ENCODE data around the gene MBP. TPM values are rescaled to one million over a fixed set of nuclear protein-coding genes. Genes with fewer than 3 reads are reported as not detected.

MBP gene
- total RNA-seq, 1 donor from 2014 or later, result 90.6 TPM

GRCh38 chr18:76956648-76957047, 175.9 kb downstream of the MBP start:
- Histone ChIP-seq H3K27ac (no peak overlapping the region), H3K27me3 (ENCODE audit: low read depth) (no peaks in the 10 kb centered on the region), H3K36me3 (peaks cover 45% of the 10 kb centered on the region), H3K9me3 (no peaks in the 10 kb centered on the region), H3K4me1 (peaks cover 32% of the 10 kb centered on the region), H3K4me3 (no peak overlapping the region)
- ATAC-seq, result peak in 1 of 2 donors; percentile 12
- intact Hi-C loops (cut with DNase I), result no loop called here
- DNase-seq, result no peak
- TF ChIP-seq CTCF (IDR thresholded peaks at IDR 0.05), result no peak

- Histone ChIP-seq H3K36me3 (peaks cover 41% of the 10 kb centered on the region), H3K4me3 (no peak overlapping the region), H3K27ac (peak overlapping the region; percentile 13), H3K27me3 (ENCODE audit: low read depth) (no peaks in the 10 kb centered on the region), H3K4me1 (peaks cover 32% of the 10 kb centered on the region), H3K9me3 (no peaks in the 10 kb centered on the region)
- ATAC-seq (peak; percentile 64 to 79), DNase-seq (peak; percentile 86)
- intact Hi-C loops (cut with DNase I), result no loop called here
- TF ChIP-seq CTCF (IDR thresholded peaks at IDR 0.05), result no peak
Measured at GRCh38 chr18:76955524-76956170, 176.9 kb downstream of the MBP start.

GRCh38 chr18:76953583-76954233, 178.9 kb downstream of the MBP start:
- peak overlapping the region; percentile 39 for H3K27ac ChIP-seq
- no peak for TF ChIP-seq CTCF (IDR thresholded peaks at IDR 0.05)

GRCh38 chr18:76953156-76953555, 179.4 kb downstream of the MBP start:
- ATAC-seq (peak; percentile 61 to 71), DNase-seq (peak; percentile 79)
- H3K4me3 ChIP-seq, result no peak overlapping the region
- intact Hi-C loops (cut with DNase I), result no loop called here
- TF ChIP-seq CTCF (IDR thresholded peaks at IDR 0.05), result no peak
- peaks cover 20% of the 10 kb centered on the region for H3K4me1 ChIP-seq
- no peaks in the 10 kb centered on the region for H3K9me3 ChIP-seq
- peaks cover 44% of the 10 kb centered on the region for H3K36me3 ChIP-seq
- H3K27ac ChIP-seq, result peak overlapping the region; percentile 39
- H3K27me3 ChIP-seq (ENCODE audit: low read depth), result no peaks in the 10 kb centered on the region

More at GRCh38 chr18:76953583-76954233, 178.9 kb downstream of the MBP start:
- intact Hi-C loops (cut with DNase I), result no loop called here
- ATAC-seq (peak; percentile 63 to 72), DNase-seq (peak; percentile 87)
- H3K9me3 ChIP-seq, result no peaks in the 10 kb centered on the region
- H3K36me3 ChIP-seq, result peaks cover 39% of the 10 kb centered on the region
- H3K27me3 ChIP-seq (ENCODE audit: low read depth), result no peaks in the 10 kb centered on the region
- peaks cover 26% of the 10 kb centered on the region for H3K4me1 ChIP-seq
- no peak overlapping the region for H3K4me3 ChIP-seq

- no peaks in the 10 kb centered on the region for H3K9me3 ChIP-seq
- ATAC-seq (peak; percentile 20 to 45), DNase-seq (no peak)
- peak overlapping the region; percentile 39 for H3K27ac ChIP-seq
- no peaks in the 10 kb centered on the region for H3K27me3 ChIP-seq (ENCODE audit: low read depth)
- TF ChIP-seq CTCF (IDR thresholded peaks at IDR 0.05), result no peak
- no peak overlapping the region for H3K4me3 ChIP-seq
- peaks cover 44% of the 10 kb centered on the region for H3K36me3 ChIP-seq
- intact Hi-C loops (cut with DNase I), result no loop called here
- H3K4me1 ChIP-seq, result peaks cover 16% of the 10 kb centered on the region
Measured at GRCh38 chr18:76952747-76953146, 179.8 kb downstream of the MBP start.

Measured in lower lobe of right lung (tissue), 2 donors.